ENCODE results near the gene PIAS4.

DNA sequence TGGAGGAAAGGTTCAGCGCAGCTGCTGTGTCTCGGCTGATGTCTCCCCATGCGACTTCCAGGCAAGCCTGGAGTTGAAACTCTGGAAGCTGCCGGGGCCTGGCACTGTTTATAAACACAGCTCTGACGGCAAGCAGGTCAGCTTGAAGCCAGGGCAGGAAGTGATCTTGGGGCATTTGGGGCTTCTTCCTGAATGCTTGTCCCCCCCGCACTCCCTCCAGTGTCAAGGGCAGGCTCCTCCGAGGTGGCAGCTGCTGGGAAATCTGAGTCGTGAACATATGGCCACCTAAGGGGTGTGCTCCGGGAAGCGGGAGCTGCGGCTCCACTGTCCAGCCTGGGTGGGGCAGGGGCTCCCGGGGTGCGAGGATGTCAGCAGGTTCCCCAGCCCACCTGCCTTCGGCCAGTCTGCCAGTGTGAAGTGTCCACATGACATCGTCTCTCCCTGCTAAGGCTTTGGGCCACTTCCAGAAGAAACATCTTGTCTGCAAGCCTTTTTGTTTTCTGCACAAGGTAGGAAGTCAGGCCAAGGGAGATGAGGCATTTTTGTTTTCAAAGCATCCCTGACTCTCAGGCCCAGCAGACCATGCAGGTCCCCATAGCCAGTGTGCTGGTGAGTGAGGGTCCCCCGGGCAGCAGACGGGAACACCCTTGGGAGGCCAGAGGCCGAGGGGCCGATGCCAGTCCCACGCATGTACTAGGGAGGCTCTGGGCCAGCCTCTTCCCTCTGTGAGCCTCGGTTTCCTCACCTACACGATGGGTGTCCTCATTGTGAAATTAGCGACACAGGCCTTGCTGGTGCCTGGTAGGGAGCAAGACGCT, 2.7 kb downstream of the PIAS4 start:
- TF ChIP-seq, protein P1, sequence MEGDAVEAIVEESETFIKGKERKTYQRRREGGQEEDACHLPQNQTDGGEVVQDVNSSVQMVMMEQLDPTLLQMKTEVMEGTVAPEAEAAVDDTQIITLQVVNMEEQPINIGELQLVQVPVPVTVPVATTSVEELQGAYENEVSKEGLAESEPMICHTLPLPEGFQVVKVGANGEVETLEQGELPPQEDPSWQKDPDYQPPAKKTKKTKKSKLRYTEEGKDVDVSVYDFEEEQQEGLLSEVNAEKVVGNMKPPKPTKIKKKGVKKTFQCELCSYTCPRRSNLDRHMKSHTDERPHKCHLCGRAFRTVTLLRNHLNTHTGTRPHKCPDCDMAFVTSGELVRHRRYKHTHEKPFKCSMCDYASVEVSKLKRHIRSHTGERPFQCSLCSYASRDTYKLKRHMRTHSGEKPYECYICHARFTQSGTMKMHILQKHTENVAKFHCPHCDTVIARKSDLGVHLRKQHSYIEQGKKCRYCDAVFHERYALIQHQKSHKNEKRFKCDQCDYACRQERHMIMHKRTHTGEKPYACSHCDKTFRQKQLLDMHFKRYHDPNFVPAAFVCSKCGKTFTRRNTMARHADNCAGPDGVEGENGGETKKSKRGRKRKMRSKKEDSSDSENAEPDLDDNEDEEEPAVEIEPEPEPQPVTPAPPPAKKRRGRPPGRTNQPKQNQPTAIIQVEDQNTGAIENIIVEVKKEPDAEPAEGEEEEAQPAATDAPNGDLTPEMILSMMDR (IDR thresholded peaks at IDR 0.05): no peak
- TF ChIP-seq POLR2A (IDR thresholded peaks at IDR 0.05): no peak
- TF ChIP-seq EP300 (IDR thresholded peaks at IDR 0.05): no peak
